Measurements from ENCODE around the gene ATP6V0A4. TPM values are rescaled to one million over a fixed set of nuclear protein-coding genes. Genes with fewer than 3 reads are reported as not detected.

Gene ATP6V0A4
- total RNA-seq, 4 donors from 2014 or later = not detected

GRCh38 chr7:138752518-138753149, 45.4 kb downstream of the ATP6V0A4 start:
- Histone ChIP-seq H3K4me1 (no peaks in the 10 kb centered on the region), H3K9me3 (no peaks in the 10 kb centered on the region), H3K27me3 (no peaks in the 10 kb centered on the region), H3K36me3 (no peaks in the 10 kb centered on the region), H3K27ac (no peak overlapping the region), H3K4me3 (no peak overlapping the region)
- no peak for ATAC-seq
- peak in 1 of 2 donors; percentile 25 for DNase-seq
- in situ Hi-C loops (cut with MboI; ENCODE audit: low sequenced_read_pairs in 4 of 4) = no loop called here
- TF ChIP-seq CTCF (IDR thresholded peaks at IDR 0.05 in 4 of 5, conservative IDR thresholded peaks at IDR 0.05 in 1 of 5) (no peak), POLR2A (IDR thresholded peaks at IDR 0.05) (no peak)
- intact Hi-C loops (cut with DNase I; ENCODE audit: low total_unique reads) = no loop called here

- no peak overlapping the region for H3K4me3 ChIP-seq
- DNase-seq = no peak
- in situ Hi-C loops (cut with MboI; ENCODE audit: low sequenced_read_pairs in 4 of 4) = no loop called here
- no peak overlapping the region for H3K27ac ChIP-seq
- no peaks in the 10 kb centered on the region for H3K4me1 ChIP-seq
- no peaks in the 10 kb centered on the region for H3K36me3 ChIP-seq
- no peaks in the 10 kb centered on the region for H3K27me3 ChIP-seq
- no peak for TF ChIP-seq CTCF (IDR thresholded peaks at IDR 0.05 in 4 of 5, conservative IDR thresholded peaks at IDR 0.05 in 1 of 5)
- no peak for TF ChIP-seq POLR2A (IDR thresholded peaks at IDR 0.05)
- ATAC-seq = no peak
- intact Hi-C loops (cut with DNase I; ENCODE audit: low total_unique reads) = no loop called here
- no peaks in the 10 kb centered on the region for H3K9me3 ChIP-seq
Observed at GRCh38 chr7:138750901-138751464, 47.0 kb downstream of the ATP6V0A4 start.

- no peak overlapping the region for H3K4me3 ChIP-seq
- H3K27ac ChIP-seq = no peak overlapping the region
- intact Hi-C loops (cut with DNase I; ENCODE audit: low total_unique reads) (no loop called here), in situ Hi-C loops (cut with MboI; ENCODE audit: low sequenced_read_pairs in 4 of 4) (no loop called here)
- H3K9me3 ChIP-seq = no peaks in the 10 kb centered on the region
- H3K4me1 ChIP-seq = no peaks in the 10 kb centered on the region
- DNase-seq = no peak
- no peaks in the 10 kb centered on the region for H3K36me3 ChIP-seq
- TF ChIP-seq POLR2A (IDR thresholded peaks at IDR 0.05) (no peak), CTCF (IDR thresholded peaks at IDR 0.05 in 4 of 5, conservative IDR thresholded peaks at IDR 0.05 in 1 of 5) (no peak)
- no peaks in the 10 kb centered on the region for H3K27me3 ChIP-seq
- no peak for ATAC-seq
Observed at GRCh38 chr7:138750473-138750872, 47.5 kb downstream of the ATP6V0A4 start.

- no peak overlapping the region for H3K27ac ChIP-seq
- intact Hi-C loops (cut with DNase I; ENCODE audit: low total_unique reads) = no loop called here
- no peaks in the 10 kb centered on the region for H3K9me3 ChIP-seq
- DNase-seq (no peak), ATAC-seq (no peak)
- H3K4me1 ChIP-seq = no peaks in the 10 kb centered on the region
- H3K4me3 ChIP-seq = no peak overlapping the region
- H3K27me3 ChIP-seq = no peaks in the 10 kb centered on the region
- TF ChIP-seq POLR2A (IDR thresholded peaks at IDR 0.05) (no peak), CTCF (IDR thresholded peaks at IDR 0.05 in 4 of 5, conservative IDR thresholded peaks at IDR 0.05 in 1 of 5) (no peak)
- in situ Hi-C loops (cut with MboI; ENCODE audit: low sequenced_read_pairs in 4 of 4) = loop anchor here in 2 of 4 donors (25.0 kb wide), 2 partner anchors 588 to 1138 kb away; no protein-coding TSS in a partner anchor
- no peaks in the 10 kb centered on the region for H3K36me3 ChIP-seq
Observed at GRCh38 chr7:138749960-138750359, 48.0 kb downstream of the ATP6V0A4 start.
